ENCODE measurements around the gene PLAAT2. TPM values are rescaled to one million over a fixed set of nuclear protein-coding genes. Genes with fewer than 3 reads are reported as not detected.
A peak's percentile ranks its signal among the peaks of the same experiment; 100 is the strongest.
"Not testable (repeated sequence)": the region's sequence is repeated elsewhere in the genome, so short reads cannot be mapped to it uniquely, and the experiment has no call there.

The PLAAT2 gene
- total RNA-seq, 1 donor from 2014 or later = 3.7 TPM

DNA sequence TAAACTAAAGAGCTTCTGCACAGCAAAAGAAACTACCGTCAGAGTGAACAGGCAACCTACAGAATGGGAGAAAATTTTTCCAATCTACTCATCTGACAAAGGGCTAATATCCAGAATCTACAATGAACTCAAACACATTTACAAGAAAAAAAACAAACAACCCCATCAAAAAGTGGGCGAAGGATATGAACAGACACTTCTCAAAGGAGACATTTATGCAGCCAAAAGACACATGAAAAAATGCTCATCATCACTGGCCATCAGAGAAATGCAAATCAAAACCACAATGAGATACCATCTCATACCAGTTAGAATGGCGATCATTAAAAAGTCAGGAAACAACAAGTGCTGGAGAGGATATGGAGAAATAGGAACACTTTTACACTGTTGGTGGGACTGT is 15.7 kb upstream of the PLAAT2 start:
- not testable (repeated sequence) for DNase-seq

DNA sequence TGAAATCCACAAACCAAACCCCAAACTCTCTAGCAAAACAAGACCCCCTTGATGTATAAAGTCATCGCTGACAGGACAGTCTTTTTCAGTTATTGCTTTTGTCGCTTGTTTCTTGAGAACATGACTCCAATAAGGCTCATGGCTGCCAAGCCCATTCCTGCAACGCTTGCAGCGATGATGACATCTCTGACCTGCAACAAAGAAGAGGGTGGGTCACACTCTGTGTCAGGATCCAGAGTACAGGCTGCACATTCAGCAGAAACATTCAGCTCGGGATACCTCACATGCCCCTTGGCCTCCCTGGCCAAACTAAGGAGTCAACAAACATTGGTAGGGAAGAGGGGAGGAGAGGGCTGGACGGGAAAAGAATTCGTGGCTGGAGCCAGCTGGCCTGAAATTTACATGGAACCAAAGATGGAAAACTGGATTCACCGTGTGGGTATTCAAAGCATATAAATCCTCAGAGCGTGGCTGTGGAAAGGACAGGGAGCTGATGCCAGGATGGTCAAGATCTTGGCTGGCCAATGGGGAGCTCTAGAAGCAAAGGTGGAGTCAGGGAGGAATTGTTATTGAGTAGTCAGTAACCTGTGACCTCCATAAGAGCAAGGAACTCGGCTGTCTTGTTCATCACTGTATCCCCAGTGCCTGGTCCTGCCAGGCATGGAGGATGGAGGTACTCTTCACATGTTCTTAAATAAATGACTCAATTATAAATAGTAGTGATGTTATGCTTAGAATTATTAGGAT is 11.8 kb upstream of the PLAAT2 start:
- no peak for DNase-seq

DNA sequence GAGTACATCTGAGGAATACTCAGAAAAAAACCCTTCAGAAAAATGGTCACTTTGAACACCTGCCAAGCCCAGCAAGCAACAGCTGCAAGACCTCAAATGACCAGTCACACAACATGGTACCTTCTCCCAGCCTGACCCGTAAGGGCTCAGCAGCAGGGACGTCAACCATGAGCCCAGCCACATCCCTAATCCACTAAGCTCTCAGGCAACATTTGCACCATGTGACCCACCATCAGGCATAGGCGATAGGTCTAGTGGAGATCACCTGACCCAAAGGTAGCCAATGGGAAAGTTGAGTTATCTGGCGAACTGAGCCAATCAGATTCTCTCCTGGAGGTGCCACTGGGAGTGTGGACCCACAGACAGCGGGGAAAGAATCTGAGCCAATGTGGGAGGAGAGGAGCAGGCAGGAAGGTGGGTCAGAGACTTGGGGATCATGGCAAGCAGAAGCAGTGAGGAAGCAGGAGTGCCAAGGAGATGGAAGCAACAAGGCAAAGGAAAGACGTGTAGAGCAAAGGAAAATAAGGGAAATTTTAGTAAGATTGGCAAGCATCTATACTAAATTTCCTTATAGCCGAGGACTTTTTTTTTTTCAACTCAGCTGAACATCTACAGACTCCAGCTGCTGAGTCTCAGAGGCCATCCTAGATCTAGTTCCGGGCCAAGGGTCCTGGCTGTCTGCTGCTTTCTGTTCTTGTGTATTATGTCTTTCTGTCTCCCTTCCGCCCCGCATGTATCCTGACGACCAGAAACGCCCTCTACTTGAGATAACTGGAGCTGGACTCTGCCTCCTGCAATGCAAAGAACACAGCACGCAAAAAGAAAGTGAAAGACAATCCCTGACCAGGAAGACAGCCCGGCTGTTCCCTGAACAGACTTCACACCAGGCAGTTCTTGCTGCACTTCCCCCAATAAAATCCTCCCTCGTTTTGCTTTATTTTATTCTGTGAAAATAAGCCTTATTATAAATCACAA is 11.0 kb upstream of the PLAAT2 start:
- DNase-seq = peak; percentile 76

DNA sequence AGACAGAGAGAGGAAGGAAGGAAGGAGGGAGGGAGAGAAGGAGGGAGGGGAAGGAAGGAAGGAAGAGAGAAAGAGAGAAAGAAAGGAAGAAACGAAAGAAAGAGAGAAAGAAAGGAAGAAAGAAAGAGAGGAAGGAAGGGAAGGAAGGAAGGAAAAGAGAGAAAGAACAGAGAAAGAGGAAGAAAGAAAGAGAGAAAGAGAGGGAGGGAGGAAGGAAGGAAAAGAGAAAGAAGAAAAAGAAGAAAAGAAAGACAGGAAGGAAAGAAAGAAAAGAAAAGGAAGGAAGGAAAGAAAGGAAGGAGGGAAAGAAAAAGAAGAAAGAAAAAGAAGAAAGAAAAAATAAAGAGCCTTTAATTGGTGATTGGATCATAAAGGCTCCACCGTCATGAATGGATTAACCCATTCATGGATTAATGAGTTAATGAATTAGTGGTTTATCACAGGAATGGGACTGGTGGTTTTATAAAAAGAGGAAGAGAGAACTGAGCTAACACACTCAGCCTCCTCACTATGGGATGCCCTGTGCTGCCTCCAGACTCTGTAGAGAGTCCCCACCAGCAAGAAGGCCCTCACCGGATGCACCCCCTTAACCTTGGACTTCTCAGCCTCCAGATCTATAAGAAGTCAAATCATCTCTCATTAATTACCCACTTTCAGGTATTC is 9.0 kb upstream of the PLAAT2 start:
- no peak for DNase-seq

DNA sequence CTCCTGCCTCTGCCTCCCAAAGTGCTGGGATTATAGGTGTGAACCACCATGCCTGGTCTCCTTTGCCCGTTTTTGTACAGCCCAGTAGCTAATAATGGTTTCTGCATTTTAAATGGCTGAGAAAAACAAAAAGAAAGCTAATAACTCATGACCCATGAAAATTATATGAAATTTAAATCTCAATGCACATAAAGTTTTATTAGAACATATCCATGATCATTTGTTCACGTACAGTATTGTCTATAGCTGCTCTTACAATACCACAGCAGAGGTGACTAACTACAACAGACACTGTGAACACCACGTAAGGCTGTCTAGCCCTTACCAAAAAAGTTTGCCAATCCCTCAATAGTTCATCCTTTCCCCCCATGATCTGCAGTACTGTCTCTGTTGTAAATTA is 6.4 kb upstream of the PLAAT2 start:
- no peak for DNase-seq

DNA sequence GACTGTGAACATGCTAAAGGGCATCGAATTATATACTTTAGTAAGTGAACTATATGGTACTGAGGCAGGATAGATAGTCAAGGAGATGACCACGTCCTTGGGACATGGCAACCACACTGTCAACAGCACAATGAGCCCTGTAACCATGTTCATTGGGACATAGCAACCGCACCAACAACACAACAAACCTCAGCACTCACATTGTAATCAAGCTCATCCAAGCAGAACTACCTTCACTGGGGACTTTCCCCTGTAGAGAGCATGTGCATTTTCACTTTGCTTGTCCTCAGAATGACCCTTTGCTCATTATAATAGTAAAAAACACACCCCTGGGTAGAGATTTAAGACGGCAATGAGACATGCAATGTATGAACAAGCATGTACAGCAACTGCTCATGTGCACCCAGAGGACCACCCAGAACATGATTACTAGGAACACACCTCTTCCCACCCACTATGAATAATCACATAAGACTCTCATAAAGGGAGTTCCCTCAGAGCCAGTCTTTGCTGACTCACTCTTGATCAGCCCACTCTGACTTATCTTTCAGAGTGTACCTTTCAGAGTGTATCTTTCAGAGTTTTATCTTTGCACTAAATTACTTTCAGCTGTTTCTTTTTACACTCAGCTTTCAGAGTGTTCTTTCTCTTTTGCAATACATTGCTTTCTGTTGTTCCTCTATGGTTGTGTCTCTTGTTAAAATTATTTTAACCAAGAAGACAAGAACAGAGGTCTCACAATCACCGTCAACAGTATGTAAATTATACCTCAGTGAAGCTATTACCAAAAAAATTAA is 4.1 kb upstream of the PLAAT2 start:
- peak; percentile 62 for DNase-seq

DNA sequence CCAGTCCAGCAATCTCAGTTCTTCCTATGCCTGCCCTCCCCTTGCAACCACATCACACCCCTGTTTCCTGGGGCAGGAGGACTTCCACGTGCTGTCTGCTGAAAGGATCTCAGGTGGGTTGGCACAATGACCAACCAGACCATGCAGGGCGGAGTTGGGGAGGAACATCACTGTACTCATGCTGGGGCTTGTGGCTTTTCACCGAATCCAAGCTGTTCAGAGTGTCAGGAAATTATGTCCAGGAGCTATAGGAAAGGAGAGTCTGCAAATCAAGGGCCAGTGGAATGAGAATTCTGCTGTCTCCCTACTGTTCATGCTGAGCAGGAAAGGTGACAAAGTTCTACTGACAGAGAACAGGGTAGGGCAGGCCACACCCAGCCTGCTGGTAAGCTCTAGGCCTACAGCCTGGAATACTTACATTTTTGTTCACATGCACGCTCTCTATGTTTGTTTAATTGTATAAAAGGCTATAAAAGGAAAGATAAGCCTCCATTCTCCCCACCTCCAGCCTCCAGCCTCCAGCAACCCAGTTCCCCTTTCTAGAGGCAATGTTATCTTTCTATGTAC is 1.7 kb upstream of the PLAAT2 start:
- DNase-seq = peak; percentile 15

DNA sequence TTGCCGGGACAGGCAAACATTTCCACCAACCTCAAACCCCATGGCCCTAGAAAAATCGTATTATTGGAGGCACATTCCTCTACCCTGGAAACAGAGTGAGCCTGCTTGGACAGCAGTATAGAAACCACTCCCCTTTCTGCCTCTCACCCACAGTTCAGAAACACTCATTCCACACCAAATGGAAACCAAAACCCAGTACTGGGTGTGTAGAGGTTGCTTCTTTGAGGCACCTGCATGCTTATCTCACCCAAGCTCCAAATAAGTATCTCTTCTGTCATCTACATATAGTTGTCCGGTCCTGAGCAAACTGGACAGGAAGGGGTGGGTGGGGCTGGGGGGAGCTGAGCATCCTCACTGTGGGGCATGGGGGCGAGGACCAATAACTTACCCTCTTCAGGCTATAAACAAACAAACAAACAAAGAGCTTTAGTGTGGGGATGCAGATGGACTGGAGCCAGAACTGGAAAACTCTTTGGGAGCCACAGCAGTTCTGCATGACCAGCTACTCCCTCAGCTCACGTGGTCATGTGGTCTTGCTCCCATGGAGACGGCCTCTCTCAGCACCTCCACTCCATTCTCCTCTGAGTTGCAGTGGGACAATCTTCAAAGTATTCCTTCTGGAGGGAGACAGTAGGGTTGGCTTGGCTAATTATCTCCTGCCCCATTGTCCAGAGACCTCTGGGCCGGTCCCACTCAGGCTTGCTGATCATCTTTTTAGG is 1.0 kb upstream of the PLAAT2 start:
- no peak for DNase-seq

DNA sequence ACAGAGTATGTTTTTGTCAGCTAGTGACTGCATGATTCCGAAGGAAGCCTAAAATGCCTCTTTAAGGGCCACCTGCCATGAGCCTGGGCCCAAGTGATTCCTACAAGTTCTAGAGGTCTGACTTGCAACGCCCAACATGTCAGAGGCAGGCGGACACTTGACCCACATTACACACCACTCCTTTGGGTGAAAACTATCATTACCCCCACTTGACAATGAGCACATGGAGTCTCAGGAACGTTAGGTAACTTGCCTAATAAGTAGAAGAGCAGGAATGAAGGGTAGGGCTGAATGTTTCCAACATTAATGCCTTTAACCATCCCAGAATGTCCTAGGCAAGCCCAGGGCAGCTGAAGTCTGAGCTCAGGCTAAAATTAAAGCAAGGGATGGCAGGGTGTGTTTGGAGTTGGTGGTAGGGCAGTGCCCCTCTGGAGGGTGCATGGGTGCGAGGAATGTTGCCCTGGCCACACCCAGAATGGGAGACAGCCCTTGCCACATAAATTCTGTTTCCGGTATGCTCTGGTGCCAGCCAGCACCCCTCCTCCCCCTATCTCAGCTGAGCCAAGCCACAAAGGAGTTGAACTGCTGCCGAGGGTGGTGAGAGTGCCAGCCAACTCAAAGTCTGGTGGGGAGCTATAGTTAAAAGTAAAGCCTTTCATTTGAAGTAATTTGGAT is 2.5 kb downstream of the PLAAT2 start:
- peak; percentile 13 for DNase-seq

DNA sequence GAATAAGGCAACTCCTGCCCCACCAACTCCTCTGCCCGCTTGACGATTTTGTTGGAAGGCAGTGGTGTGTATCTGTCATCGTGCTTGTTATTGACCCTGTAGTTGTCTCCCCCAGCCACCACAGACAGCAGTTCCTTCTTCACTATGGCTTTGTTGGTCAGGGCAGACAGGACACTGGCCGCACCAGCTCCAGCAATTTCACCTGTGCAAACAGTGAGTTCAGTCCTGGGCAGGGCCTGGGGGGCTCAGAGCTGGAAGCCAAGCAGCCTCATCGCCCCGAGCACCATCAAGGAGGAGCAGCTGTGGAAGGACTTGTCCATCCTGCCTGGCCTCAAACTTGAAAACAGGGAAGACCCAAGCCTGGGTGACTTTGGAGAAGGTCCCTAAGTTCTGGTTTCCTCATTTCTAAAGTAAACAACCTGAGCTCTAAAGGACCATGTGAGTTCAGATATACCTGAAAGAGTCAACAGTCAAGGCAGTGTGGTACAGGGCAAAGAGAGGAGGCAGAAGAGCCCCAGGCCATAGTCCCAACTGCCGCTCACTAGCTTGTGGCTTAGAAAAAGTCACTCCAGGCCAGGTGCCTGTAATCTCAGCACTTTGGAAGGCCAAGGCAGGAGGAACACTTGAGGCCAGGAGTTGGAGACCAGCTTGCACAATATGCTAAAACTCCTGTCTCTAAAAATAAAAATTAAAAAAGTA is 4.6 kb downstream of the PLAAT2 start:
- no peak for DNase-seq

DNA sequence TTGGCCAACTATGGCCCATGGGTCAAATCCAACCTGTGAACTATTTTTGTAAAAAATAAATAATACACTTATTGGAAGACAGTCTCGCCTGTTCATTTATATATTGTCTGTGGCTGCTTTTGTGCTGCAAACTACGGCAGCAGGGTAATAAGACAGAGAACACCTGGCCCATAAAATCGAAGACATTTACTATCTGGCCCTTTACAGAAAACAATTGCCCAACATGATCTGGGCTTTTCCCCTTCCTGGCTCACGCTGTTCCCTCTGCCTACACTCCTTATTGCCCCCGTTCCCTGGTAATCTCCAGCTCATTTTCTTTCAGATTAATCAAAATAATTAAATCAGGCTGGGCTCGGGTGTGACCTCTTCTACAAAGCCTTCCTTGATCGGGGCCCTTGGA is 5.6 kb downstream of the PLAAT2 start:
- DNase-seq = no peak

DNA sequence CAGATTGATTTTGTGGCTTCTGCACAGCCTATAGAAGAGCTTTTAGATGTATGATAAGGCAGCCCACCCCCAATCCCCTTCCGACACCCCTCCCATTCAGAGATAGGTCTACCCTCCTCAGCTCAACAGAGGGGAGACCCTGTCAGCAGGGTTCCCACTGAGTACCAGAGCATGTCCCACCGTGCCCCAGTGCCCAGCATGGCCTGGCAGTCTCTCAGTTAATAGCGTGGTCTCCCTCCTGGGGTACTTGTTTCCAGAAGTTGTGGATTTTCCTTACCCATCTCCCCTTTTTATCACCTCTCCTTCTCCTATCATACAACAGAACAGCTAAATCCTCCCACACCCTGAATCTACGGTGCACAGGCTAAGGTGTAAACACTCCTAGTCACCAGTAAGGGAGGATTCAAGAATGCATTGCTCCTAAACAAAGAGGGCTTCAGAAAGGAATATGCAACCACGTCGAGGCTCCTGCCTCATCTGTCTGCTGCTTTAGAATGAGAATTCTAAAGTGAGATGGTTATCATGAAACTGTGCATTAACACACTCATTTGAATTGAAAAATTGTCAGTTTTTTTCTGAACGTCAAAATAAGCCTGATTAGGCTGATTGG is 6.7 kb downstream of the PLAAT2 start:
- no peak for DNase-seq

DNA sequence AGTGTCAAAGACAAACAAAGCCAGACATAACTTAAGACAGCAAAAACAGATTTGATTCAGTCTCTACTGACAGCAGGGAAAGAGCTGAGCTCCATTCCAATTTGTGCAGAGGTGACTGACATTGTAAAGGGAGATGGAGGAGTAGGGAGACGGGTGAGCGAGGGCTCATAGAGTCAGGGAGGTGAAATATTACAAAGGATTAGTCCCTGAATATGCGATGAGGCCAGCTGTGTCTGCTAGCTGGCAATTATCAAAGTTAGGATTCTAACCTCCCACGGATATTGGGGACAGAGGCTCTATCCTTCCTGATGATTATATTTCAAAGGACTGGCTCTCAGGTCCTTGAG is 8.3 kb downstream of the PLAAT2 start:
- no peak for DNase-seq

DNA sequence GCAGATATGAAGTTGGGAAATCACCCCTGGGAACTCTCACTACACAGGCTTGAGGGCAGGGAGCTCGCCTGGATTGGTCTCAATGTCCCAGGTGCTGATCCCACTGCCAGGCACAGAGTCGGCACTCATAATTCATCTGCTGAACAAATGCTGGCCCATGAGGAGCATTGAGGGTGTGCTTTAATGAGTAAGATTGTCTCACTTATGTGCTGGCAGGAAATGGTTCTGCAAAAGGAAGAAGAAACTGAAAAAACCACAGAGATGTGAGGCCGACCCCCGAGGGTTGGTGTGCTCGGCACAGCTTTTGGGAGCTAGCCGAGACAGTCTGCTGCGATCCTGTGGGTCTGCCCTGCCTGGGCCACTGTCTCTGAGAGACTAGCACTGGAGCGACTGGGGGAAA is 9.4 kb downstream of the PLAAT2 start:
- no peak for DNase-seq

DNA sequence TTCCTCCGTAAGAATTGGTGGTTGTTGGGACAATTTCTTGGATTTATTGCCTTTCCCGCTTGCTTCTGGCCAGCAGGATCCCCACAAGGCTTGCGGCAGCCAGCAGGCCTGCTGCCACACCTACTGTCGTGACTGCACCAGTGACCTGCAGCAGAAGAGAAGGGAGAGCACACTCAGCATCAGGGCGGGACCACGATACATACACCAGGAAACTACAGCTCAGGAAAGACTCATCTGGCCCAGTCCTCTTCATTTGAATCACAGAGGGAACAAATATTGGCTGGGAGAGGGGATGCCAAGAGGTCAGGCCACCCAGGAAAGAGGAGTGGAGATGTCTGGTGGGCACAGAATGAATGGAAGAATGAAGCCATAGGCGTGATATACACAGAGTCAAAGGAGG is 10.3 kb downstream of the PLAAT2 start:
- DNase-seq = no peak

DNA sequence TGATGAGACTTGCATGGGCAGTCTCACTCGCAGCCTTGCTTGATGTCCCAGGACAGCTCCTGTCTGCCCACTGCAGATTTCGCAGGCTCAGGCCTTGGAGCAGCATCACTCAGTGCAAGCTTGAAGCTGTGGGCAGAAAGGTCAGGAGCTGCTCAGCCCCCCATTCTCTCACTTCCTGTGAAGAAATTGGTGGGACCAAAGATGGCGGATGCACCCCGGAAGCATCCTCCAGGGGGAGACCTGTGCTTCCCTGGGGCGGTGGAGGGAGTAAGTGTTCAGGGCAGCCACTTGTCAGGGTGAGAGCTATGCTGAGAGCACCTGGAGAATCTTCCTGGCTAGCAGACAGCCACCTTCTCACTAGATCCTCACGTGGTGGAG is 11.3 kb downstream of the PLAAT2 start:
- DNase-seq = no peak

DNA sequence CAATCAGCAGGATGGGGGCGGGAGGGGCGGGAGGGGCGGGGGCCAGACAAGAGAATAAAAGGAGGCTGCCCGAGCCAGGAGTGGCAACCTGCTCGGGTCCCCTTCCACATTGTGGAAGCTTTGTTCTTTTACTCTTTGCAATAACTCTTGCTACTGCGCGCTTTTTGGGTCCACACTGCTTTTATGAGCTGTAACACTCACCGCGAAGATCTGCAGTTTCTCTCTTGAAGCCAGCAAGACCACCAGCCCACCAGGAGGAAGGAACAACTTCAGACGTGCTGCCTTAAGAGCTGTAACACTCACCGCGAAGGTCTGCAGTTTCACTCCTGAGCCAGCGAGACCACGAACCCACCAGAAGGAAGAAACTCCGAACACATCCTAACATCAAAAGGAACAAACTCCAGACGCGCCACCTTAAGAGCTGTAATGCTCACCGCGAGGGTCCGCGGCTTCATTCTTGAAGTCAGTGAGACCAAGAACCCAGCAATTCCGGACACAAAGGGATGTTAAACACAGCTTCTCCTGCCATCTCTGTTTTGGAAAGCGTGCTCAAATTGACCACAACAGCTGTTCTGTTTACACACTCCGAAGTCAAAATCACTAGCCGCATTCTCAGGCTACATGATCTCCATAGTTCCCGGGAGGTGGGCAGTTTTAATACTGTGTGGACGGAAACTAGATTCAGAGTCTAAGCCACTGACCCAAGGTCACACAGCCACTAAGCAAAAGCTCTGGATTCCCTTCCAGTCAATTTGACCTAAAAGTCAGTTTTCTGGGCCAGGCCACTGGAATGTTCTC is 11.9 kb downstream of the PLAAT2 start:
- peak; percentile 16 for DNase-seq

DNA sequence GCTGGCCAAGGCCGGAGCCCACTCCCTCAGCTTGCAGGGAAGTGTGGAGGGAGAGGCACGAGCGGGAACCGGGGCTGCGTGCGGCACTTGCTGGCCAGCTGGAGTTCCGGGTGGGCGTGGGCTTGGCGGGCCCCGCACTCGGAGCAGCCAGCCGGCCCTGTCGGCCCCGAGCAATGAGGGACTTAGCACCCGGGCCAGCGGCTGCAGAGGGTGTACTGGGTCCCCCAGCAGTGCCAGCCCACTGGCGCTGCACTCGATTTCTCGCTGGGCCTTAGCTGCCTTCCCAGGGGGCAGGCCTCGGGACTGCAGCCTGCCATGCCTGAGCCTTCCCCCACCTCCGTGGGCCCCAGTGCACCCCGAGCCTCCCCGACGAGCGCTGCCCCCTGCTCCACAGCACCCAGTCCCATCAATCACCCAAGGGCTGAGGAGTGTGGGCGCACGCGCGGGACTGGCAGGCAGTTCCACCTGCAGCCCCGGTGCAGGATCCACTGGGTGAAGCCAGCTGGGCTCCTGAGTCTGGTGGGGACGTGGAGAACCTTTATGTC is 13.0 kb downstream of the PLAAT2 start:
- DNase-seq = not testable (repeated sequence)
